DMS 273 (cell line): ENCODE measurements around the gene MS4A6E.
"Not testable (repeated sequence)": the region's sequence is repeated elsewhere in the genome, so short reads cannot be mapped to it uniquely, and the experiment has no call there.

Source experiments
- DNase-seq: peaks from one replicate; lab custom pipeline; 2025; ENCODE audit not compliant: unreplicated experiment; lab: John Stamatoyannopoulos, UW

Gene MS4A6E, protein sequence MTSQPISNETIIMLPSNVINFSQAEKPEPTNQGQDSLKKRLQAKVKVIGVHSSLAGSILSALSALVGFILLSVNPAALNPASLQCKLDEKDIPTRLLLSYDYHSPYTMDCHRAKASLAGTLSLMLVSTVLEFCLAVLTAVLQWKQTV

GRCh38 chr11:60326955-60327354 lies at the start of gene MS4A6E:
Gene MS4A6E, plus strand, starts transcription at chr11:60327255. Its CDS starts 7,641 bp downstream, at chr11:60334896.
- DNase-seq = no peak

DNA sequence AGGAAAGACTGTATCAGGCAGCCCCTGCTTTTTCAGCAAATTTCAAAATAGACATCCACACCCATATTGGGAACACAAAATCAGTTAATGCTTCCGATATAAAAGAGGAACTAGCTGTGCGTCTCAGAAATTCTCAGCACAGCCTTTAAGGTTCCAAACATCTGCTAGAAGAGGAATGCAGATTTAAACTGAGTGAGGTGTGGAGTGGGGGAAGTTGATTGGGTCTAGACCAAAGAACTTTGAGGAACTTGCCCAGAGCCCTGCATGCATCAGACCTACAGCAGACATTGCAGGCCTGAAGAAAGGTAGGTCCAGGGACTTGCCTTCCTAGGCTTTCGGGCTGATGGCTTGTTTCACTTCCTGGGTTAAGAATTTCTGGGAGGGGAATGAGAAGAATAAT lies 46.6 kb upstream of the MS4A6E start, which contains the start of gene MS4A4A:
MS4A4A (plus strand) TSS at position 255 of the 400 bp plus-strand sequence; CDS start at position 265, 10 bp downstream.
- DNase-seq = no peak

GRCh38 chr11:60281485-60281884 lies 45.6 kb upstream of the MS4A6E start:
- DNase-seq = no peak

GRCh38 chr11:60282286-60282685 lies 44.8 kb upstream of the MS4A6E start:
- no peak for DNase-seq

GRCh38 chr11:60285411-60286126 lies 41.5 kb upstream of the MS4A6E start:
- DNase-seq = not testable (repeated sequence)

GRCh38 chr11:60288531-60288930 lies 38.5 kb upstream of the MS4A6E start:
- no peak for DNase-seq

DNA sequence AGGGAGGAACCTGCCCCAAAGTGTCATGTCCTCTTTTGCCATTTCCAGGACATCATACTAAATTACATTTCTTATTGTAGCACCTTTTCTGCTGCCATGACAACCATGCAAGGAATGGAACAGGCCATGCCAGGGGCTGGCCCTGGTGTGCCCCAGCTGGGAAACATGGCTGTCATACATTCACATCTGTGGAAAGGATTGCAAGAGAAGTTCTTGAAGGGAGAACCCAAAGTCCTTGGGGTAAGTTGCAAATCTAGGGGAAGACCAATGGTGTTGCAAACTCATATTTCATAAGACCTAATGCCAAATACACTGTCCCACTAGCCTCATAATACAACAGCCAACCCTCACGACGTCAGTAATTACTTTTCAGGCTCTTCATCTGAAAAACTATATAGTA lies 34.9 kb upstream of the MS4A6E start:
- DNase-seq = no peak

- no peak for DNase-seq
Measured at GRCh38 chr11:60301178-60301577, 25.9 kb upstream of the MS4A6E start.

DNA sequence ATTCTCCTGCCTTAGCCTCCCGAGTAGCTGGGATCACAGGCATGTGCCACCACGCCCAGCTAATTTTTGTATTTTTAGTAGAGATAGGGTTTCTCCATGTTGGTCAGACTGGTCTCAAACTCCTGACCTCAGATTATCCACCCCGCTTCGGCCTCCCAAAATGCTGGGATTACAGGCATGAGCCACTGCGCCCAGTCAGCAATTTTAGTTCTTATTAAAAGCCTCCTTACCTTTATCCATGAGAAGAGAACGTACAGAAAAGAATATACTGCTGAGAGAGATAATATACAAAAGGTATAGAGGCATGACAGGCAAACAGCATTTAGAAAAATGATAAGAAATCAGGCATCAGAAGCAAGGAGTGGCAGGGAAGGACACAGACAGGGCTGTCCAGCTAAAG lies 25.2 kb upstream of the MS4A6E start:
- DNase-seq = not testable (repeated sequence)

DNA sequence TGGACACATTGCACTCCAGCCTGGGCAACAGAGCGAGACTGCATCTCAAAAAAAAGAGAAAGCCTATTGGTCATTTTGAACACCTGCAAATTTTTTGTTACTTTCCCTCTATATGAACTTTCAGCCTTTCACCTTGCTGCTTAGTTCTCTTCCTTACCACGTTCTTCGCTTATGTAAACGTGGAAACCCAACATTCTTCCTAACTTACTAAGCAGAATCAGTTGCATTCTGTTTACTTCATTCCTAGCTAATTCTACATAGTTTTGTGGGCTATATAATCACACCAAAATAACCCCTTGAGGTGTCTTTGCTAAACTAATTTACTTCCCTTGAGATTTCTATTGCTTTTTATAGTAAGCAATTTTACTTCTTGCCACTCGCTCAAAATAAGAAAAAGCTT lies 23.4 kb upstream of the MS4A6E start:
- no peak for DNase-seq

DNA sequence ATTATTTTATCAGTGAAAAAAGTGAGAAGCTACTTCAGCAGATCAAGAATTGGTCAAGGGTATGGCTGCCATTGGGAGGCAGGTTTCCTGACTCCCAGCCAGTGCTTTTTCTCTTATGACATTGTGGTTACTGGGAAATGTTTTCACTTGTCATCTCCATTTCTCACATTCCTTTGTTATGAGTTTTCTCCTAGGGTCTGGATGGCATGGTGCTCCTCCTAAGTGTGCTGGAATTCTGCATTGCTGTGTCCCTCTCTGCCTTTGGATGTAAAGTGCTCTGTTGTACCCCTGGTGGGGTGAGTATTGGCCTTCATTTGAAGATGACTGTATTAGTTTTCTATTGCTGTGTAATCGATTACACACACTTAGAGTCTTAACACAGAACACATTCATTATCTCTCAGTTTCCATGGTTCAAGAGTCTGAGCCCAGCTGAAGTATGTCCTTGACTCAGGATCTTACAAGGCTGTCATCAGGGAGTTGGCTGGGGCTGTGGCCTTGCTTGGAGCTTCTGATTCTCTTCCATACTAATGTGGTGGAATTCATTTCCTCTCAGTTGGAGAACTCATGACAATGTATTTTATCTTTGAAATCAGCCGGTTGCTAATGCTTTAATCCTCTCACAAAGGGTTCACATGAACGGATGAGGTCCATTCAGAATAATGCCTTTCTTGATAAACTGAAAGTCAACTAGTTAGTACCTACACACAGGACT lies 21.0 kb upstream of the MS4A6E start:
- DNase-seq = no peak

GRCh38 chr11:60307507-60308195 lies 19.4 kb upstream of the MS4A6E start:
- DNase-seq = no peak

DNA sequence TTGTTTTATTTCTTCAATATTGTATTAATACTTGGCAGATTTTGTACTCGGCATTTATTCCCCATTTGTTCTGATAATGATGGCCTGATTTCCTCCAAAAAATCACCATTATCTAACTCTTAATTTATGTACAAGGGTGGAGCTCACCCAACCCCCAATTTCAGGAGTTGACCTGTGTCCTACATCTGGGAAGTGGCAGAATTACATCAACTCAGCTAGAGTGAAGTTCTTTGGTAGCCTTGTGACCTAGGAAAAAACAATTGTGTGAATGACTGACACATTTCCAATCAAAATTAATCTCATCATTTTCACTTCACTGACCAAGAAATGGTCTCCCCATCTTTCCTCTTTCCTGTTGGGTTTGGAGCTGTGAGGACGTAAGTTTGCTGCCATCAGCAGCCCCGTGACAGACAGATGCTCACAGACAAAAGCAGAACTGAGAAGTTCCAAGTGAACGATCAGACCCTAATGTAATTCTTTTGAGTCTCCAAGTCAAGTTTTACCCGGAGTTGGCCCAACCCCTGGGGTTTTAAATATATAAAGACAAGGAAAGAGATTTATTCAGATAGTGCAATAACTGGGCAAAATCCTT lies 16.6 kb upstream of the MS4A6E start:
- no peak for DNase-seq

- no peak for DNase-seq
Measured at GRCh38 chr11:60314635-60315321, 12.3 kb upstream of the MS4A6E start.

- no peak for DNase-seq
Measured at GRCh38 chr11:60315871-60316270, 11.2 kb upstream of the MS4A6E start.

GRCh38 chr11:60316317-60316716 lies 10.7 kb upstream of the MS4A6E start:
- DNase-seq = no peak

DNA sequence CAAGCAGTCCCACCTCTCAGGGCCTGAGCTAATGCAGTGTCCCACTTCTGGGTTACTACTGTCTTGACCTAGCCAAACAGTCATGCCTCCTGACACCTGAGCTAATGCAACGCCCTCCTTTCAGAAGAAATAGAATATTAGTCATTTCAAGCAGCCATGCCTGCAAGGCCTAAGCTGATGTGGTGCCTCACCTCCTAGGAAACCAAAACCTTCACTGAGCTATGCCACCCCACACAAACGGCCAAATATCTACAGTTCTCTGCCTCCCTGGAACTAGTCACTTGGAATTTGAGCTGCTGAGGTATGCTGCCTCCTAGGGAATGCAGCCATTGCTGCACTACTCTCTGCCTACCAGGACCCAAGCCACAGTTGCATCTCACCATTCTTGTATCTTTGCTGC lies 8.3 kb upstream of the MS4A6E start:
- DNase-seq = no peak

DNA sequence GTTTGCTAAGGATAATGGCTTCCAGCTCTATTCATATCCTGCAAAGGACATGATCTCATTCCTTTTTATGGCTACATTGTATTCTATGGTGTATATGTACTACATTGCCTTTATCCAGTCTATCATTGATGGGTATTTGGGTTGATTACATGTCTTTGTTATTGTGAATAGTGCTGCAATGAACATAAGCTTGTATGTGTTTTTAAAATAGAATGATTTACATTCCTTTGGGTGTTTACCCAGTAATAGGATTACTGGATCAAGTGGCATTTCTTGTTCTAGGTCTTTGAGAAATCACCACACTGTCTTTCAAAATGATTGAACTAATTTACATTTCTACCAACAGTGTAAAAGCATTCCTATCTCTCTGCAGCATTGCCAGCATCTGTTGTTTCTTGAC lies 6.0 kb upstream of the MS4A6E start:
- no peak for DNase-seq

- no peak for DNase-seq
Measured at GRCh38 chr11:60328460-60328859, 1.4 kb downstream of the MS4A6E start.

GRCh38 chr11:60332846-60333245 lies 5.8 kb downstream of the MS4A6E start:
- DNase-seq = no peak
